Activated naive CD4-positive, alpha-beta T cell treated with anti-CD3 and anti-CD28 coated beads, Interleukin-2, amount 50 U/mL, for 24 hours (primary cell): ENCODE results near the gene FAM200C.

ENCODE experiments used
- H3K27ac Mint-ChIP-seq: one replicate; pipeline ENCODE4 v1.8.0; 2021; ENCODE audit warnings: mild to moderate bottlenecking, mixed read lengths
- H3K27me3 Mint-ChIP-seq: one replicate; pipeline ENCODE4 v1.8.0; 2021; ENCODE audit warnings: mixed read lengths
- H3K36me3 Mint-ChIP-seq: one replicate; pipeline ENCODE4 v1.8.0; 2021; ENCODE audit warnings: mixed read lengths
- H3K4me1 Mint-ChIP-seq: one replicate; pipeline ENCODE4 v1.8.0; 2021; ENCODE audit warnings: mixed read lengths
- H3K4me3 Mint-ChIP-seq: one replicate; pipeline ENCODE4 v1.8.0; 2021; ENCODE audit warnings: mild to moderate bottlenecking, mixed read lengths
- H3K9me3 Mint-ChIP-seq: one replicate; pipeline ENCODE4 v1.8.0; 2021; ENCODE audit warnings: mixed read lengths

The FAM200C gene

DNA sequence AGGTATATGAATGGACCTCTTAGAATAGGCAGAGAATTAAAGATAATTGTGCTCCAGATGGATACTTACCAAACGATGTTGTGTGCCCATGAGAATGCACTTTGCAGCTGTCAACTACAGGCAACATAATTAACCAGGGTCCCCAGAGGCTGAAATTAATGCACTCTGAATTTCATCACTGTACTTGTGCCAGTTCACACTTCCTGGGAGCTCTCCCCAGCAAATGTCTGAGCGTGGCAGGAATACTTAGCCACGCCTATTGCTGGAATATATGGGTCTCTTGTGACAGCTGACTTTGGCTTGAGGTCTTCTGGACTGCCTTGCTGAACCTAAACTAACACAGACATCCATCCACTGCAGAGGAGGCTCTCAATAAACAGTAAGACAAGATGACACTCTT is 17.5 kb downstream of the FAM200C start:
- Mint-ChIP-seq H3K4me1 (no peaks in the 10 kb centered on the region), H3K27me3 (peaks cover 7% of the 10 kb centered on the region)

DNA sequence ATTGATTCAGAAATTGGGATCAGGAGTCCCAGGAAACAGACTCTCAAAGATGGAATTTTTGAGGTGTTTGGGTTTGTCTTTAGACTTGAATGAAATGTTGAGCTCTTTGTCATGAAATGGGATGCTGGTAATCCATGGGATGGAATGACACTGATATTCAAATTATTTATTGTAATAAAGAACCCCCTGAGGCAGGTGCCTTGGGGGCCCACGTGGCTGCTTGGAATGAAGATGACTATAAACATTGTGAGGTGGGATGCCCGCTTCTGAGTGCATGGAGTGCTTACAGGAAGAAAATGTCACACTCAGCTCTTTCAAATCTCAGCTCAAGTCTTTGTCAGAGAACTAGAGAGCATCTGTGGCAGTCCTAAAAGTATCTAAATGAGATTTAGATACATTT is 19.8 kb downstream of the FAM200C start:
- H3K9me3 Mint-ChIP-seq, result no peaks in the 10 kb centered on the region

More for the DNA sequence above, 17.5 kb downstream of the FAM200C start:
- no peak overlapping the region for H3K27ac Mint-ChIP-seq
- no peaks in the 10 kb centered on the region for H3K36me3 Mint-ChIP-seq
- H3K9me3 Mint-ChIP-seq, result no peaks in the 10 kb centered on the region
- H3K4me3 Mint-ChIP-seq, result no peak overlapping the region

DNA sequence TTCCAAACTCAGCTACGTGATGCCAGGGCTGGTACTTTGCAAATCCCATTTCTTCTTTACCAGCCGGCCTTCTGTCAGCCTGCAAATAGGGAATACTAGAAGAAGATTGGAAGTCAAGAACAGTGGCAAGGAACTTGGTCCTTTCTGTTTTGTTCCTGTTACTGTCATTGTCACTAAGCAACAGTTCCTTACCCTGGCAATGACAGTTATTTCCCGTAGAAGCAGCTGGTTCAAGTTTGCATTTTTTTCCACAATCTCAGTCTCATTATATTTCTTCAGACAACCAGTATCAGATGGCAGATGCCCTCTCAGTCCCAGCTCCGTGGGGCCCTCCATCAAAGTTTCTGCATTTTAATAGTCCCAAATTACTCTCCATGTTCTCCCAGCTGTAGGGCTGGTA is 20.3 kb downstream of the FAM200C start:
- Mint-ChIP-seq H3K4me1 (no peaks in the 10 kb centered on the region), H3K4me3 (no peak overlapping the region), H3K36me3 (no peaks in the 10 kb centered on the region), H3K27ac (no peak overlapping the region), H3K27me3 (peaks cover 24% of the 10 kb centered on the region), H3K9me3 (no peaks in the 10 kb centered on the region)

More for the DNA sequence above, 19.8 kb downstream of the FAM200C start:
- H3K4me1 Mint-ChIP-seq, result no peaks in the 10 kb centered on the region
- no peaks in the 10 kb centered on the region for H3K36me3 Mint-ChIP-seq
- H3K27me3 Mint-ChIP-seq, result peaks cover 20% of the 10 kb centered on the region
- H3K4me3 Mint-ChIP-seq, result no peak overlapping the region
- no peak overlapping the region for H3K27ac Mint-ChIP-seq

DNA sequence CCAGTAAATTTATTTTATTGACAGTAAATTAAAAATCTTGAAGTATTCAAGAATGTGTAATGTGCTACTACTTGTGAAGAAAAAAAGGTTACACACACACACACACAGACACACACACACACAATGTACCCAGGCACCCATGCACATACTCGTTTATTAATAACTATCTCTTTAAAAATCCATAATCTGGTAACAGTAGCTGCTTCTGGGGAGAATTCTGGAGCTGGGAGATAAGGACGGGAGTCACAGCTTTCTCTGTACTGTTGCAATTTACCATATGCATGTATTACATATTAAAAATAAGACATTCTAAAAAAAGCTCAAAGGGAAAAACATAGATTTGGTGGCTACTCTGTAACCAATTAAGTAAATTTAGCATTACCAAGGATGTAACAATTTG is 21.5 kb downstream of the FAM200C start:
- no peak overlapping the region for H3K27ac Mint-ChIP-seq
- H3K9me3 Mint-ChIP-seq, result no peaks in the 10 kb centered on the region
- H3K36me3 Mint-ChIP-seq, result no peaks in the 10 kb centered on the region
- H3K27me3 Mint-ChIP-seq, result peaks cover 28% of the 10 kb centered on the region
- no peak overlapping the region for H3K4me3 Mint-ChIP-seq
- no peaks in the 10 kb centered on the region for H3K4me1 Mint-ChIP-seq

DNA sequence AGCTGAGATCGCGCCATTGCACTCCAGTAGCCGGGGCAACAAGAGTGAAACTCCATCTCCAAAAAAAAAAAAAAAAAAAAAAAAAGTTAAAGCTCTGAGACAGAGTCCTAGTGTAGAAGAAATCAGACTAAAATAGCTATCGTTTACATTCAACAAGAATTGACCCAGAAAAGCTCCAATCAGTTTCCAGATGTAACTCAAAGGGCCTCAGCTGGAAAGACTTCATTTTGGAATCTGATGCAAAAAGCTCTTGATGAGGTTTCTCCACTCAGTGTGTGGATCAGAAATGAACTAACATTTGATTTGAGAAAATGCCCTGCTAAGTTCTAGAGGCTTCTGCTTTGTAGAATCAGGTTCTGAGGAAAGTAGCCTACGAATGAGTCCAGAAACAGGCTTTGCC is 22.2 kb downstream of the FAM200C start:
- Mint-ChIP-seq H3K27me3 (peaks cover 31% of the 10 kb centered on the region), H3K27ac (no peak overlapping the region), H3K9me3 (no peaks in the 10 kb centered on the region), H3K36me3 (no peaks in the 10 kb centered on the region), H3K4me1 (no peaks in the 10 kb centered on the region), H3K4me3 (no peak overlapping the region)

DNA sequence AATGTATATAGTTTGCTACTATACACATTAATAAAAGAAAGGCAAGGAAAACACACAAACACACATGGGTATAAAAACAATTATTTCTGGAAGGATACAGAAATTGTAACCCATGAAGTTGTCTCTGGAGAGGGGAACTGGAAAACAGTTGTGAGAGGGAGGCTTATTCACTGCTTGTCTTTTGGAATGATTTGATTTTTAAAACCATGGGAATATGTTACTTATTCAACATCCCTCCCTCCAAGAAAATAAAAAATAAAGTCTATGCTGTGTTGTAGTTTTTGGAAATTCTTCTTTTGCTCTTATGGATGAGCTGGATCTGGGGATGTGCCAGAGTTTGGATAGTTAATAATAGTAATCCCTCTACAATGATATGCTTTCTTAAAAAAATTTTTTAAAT is 23.4 kb downstream of the FAM200C start:
- Mint-ChIP-seq H3K9me3 (no peaks in the 10 kb centered on the region), H3K4me1 (no peaks in the 10 kb centered on the region), H3K4me3 (no peak overlapping the region), H3K27ac (no peak overlapping the region), H3K27me3 (peaks cover 38% of the 10 kb centered on the region), H3K36me3 (no peaks in the 10 kb centered on the region)

DNA sequence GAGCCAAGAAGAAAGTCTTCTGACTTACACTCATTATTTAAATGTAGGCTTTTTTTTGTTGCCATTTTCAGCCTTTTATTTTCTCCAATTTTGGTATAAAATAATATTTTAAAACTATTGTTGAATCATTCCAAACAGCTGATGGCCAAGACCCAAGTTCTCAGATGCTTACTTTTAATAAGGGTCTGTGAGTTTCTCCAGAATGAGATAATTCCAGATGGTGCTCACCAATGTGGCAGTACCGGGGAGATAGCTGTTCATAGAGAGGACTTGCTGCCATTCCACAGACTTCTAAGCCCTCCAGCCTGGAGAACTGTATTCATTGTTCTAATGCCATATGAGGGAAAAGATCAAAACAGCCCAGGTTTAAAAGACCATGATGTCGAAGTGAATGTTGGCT is 24.2 kb downstream of the FAM200C start:
- Mint-ChIP-seq H3K4me1 (no peaks in the 10 kb centered on the region), H3K9me3 (no peaks in the 10 kb centered on the region), H3K27me3 (peaks cover 44% of the 10 kb centered on the region), H3K36me3 (no peaks in the 10 kb centered on the region), H3K27ac (no peak overlapping the region), H3K4me3 (no peak overlapping the region)

DNA sequence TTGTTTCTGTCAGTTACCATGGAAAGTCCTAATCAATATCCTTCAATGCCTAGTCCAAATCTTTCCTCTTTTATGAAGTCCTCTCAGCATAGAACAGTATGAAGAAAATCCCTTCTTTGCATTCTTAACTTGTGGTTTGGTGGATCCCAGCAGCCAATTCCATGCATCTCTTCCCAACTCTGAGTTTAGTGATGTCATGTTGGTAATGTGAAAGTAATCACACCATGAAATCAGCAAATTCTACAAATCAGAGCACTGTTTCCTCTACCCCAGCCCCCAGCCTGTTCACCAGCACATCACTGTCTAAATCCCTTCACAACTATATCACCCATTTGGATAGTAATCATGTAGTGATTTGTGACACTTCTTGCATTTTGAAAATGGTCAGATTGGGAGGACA is 24.7 kb downstream of the FAM200C start:
- Mint-ChIP-seq H3K27ac (no peak overlapping the region), H3K4me1 (no peaks in the 10 kb centered on the region), H3K36me3 (no peaks in the 10 kb centered on the region), H3K27me3 (peaks cover 45% of the 10 kb centered on the region), H3K4me3 (no peak overlapping the region), H3K9me3 (no peaks in the 10 kb centered on the region)

DNA sequence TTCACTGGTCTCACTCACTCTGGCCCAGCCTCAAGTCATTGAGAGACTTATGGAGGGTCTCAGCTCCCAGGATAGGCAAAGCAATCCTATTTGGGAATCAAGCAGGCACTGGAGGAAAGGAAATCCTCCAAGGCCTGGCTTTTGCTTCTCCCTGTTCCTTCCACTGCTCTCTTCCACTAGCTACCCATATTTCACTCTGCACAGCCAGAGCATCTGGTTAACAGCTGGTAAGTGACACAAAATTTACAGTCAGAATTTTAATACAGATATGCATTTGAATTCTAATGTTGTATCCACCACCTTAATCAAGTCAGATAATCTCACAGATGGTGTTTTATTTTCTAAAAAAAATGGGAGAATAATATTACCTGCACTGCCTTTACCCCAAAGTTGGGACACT is 28.6 kb downstream of the FAM200C start:
- Mint-ChIP-seq H3K27me3 (peaks cover 56% of the 10 kb centered on the region), H3K4me1 (peaks cover 13% of the 10 kb centered on the region), H3K36me3 (no peaks in the 10 kb centered on the region), H3K27ac (no peak overlapping the region), H3K4me3 (peak overlapping the region; percentile 23), H3K9me3 (no peaks in the 10 kb centered on the region)

DNA sequence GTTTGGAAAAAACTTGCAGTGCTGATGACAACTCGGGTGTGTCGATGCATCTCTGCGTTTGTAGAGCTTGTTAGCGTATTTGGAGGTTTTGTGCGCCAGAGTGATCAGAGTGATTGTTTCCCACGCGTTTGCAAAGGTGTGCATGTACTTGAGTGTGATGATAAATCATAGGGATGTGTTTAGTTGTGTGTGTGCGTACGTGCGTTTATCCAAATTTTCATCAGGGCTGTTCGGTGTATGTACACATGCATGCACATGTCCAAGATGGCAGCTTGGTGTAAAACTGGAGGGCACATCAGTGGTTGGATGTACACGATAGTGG is 29.2 kb downstream of the FAM200C start:
- Mint-ChIP-seq H3K27me3 (peaks cover 53% of the 10 kb centered on the region), H3K9me3 (no peaks in the 10 kb centered on the region), H3K4me3 (peak overlapping the region; percentile 23), H3K27ac (no peak overlapping the region), H3K36me3 (no peaks in the 10 kb centered on the region), H3K4me1 (peaks cover 13% of the 10 kb centered on the region)

DNA sequence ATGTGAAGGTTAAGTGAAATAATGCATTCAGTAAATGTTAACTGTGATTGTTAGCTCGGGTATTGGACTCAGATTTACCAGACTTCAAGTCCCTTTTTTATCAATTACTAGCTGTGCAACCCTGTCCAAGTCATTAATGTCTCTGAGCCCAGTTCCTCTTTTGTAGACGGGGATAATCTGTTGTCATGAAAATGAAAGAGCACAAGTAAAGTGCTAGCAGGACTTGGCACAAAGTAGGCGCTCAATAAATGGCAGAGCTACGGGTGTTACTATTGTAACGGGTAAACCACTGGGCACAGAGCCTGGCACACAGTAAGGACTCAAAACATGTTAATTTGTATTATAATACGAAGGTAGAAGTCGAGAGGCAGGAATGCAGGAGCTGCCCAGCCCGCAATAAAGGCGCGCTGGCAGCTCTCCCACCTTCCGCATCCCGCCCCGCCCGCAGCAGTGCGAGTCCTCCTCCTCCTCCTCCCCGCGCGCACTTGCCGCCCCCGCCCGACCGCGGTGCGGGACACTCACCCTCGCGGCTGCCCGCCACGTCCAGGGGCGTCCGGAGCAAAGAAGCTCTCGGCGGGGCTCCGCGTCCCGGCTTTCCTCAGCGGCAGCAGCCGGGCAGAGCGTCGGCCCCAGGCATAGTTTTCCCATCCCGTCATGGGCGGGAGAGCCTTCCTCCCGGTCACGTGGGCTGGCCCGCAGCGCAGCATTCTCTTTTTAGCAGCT is 29.7 kb downstream of the FAM200C start, which contains the start of gene C1QTNF2:
C1QTNF2 (minus strand) TSS at position 637 of the 723 bp plus-strand sequence. CDS start 15,615 bp downstream, outside the sequence.
- Mint-ChIP-seq H3K27me3 (peaks cover 50% of the 10 kb centered on the region), H3K27ac (no peak within 1 kb of the TSS), H3K4me1 (peaks cover 13% of the 10 kb centered on the region), H3K36me3 (no peaks in the 10 kb centered on the region), H3K9me3 (no peaks in the 10 kb centered on the region), H3K4me3 (peak within 1 kb of the TSS; percentile 51)

DNA sequence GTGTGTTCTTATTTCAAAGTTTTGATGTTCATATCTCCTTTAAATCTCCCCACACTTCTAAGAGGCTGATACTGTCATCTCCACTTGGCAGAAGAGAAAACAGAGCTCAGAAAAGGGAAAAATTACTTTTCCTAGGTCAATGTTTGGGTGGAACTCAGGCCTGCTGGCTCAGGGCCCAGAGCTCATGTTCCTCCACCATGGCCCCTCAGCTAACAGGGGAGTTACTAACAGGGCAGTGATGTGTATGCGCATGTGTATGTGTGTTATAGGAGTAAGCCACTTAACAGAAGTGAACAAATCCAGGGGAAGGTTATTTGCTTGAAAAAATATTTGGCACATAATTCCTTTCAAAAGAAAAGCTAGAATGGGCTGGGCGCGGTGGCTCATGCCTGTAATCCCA is 32.0 kb downstream of the FAM200C start:
- Mint-ChIP-seq H3K9me3 (no peaks in the 10 kb centered on the region), H3K4me3 (no peak overlapping the region), H3K27ac (no peak overlapping the region), H3K27me3 (peaks cover 40% of the 10 kb centered on the region), H3K36me3 (no peaks in the 10 kb centered on the region), H3K4me1 (peaks cover 13% of the 10 kb centered on the region)

DNA sequence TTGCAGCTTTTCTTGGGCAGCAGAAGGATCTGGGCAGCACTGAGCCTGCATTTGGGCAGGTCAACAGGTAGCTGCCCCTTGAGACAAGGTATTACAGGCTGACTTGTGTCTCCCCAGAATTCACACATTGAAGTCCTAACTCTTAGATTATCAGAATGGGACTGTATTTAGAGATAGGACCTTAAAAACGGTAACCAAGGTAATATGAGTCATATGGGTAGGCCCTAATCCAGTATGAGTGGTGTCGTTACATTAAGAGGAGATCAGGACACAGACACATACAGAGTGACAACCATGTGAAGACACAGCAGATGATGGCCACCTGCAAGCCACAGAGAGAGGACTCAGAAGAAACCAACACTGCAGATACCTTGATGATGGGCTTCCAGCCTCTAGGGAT is 32.6 kb downstream of the FAM200C start:
- H3K9me3 Mint-ChIP-seq, result no peaks in the 10 kb centered on the region
- no peaks in the 10 kb centered on the region for H3K36me3 Mint-ChIP-seq
- no peak overlapping the region for H3K27ac Mint-ChIP-seq
- peaks cover 36% of the 10 kb centered on the region for H3K27me3 Mint-ChIP-seq
- no peak overlapping the region for H3K4me3 Mint-ChIP-seq
- peaks cover 13% of the 10 kb centered on the region for H3K4me1 Mint-ChIP-seq

DNA sequence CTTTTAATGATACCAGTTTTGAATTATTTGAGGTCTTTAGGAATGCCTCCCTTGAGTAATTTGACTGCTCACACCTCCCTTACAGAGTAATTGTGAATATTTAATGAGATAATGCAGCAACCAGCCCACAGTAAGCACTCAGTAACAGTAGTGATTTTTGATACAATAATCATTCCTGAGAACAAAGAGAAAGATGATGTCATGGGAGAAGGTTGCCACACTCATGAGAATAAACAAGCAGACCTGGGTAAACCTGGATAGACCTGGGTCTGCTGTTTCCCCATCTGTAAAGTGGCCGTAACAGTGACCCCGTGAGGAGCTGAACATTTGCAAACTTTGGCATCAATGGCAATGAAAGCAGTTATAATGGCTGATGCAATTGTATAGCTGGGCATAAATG is 33.6 kb downstream of the FAM200C start:
- Mint-ChIP-seq H3K36me3 (no peaks in the 10 kb centered on the region), H3K27ac (no peak overlapping the region), H3K9me3 (no peaks in the 10 kb centered on the region), H3K4me3 (no peak overlapping the region), H3K4me1 (peaks cover 13% of the 10 kb centered on the region), H3K27me3 (peaks cover 31% of the 10 kb centered on the region)

DNA sequence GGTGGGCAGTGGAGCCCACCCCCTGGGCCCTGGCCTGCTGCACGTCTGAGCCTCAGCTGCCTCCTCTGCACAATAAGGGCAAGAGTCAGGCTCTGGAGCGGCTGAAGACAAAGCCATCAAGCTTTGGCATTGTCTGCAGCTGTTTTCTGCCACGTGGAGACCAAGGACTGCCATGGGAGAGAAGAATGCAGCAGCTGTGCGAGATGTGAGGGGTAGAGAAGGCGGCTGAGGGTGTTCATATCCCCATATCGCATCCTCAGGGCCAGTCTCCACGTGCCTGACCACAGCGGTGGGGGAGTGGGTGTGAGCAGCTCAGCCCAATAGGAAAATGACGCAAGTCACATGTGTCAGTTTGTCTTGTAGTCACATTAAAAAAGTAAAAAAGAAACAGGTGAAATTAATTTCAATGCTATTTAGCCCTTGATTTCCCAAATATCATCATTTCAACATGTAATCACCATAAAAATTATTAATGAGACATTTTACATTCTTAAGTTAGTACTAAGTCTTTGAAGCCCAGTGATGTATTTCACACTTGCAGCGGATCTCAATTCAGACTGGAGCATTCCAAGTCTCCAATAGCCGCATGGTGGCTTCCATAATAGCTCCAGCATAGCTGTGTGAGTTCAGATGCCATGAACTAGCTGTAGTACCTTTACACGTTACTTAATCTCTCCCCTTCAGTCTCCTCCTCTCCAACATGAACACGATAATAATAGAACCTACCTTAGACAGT is 36.0 kb downstream of the FAM200C start:
- H3K27me3 Mint-ChIP-seq, result peaks cover 15% of the 10 kb centered on the region
- no peaks in the 10 kb centered on the region for H3K9me3 Mint-ChIP-seq
- no peak overlapping the region for H3K4me3 Mint-ChIP-seq
- no peaks in the 10 kb centered on the region for H3K4me1 Mint-ChIP-seq
- H3K36me3 Mint-ChIP-seq, result no peaks in the 10 kb centered on the region
- no peak overlapping the region for H3K27ac Mint-ChIP-seq

DNA sequence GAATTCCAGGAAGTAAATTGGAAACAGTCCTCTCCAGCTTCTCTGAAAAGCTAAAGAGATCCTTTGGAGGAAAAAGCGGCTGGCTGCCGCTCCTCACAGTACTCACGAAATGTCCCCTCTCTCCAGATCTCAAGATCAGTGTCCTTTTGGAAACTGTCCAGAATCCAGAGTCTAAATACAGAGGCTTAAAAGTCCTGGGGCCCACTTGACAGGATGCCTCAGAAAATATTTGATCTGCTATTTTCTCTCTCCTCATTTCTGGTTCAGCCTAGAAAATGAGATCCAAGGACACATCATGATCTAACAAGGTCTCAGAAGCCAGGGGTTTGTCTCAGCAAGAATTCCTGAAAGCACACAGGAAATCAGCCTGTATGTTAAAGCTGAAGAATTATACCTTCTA is 36.6 kb downstream of the FAM200C start:
- Mint-ChIP-seq H3K36me3 (no peaks in the 10 kb centered on the region), H3K27ac (no peak overlapping the region), H3K4me3 (no peak overlapping the region), H3K4me1 (no peaks in the 10 kb centered on the region), H3K9me3 (no peaks in the 10 kb centered on the region), H3K27me3 (peaks cover 10% of the 10 kb centered on the region)
